ENCODE results near the gene ANKRD13B.

ANKRD13B gene

GRCh38 chr17:29581583-29582253 lies 11.2 kb upstream of the ANKRD13B start:
- DNase-seq (ENCODE audit: low read depth in 2 of 2, low spot score in 1 of 2): no peak

- DNase-seq (ENCODE audit: low read depth in 2 of 2, low spot score in 1 of 2): no peak
Measured at GRCh38 chr17:29582254-29582765, 10.6 kb upstream of the ANKRD13B start.

GRCh38 chr17:29582772-29583171 lies 10.2 kb upstream of the ANKRD13B start:
- DNase-seq (ENCODE audit: low read depth in 2 of 2, low spot score in 1 of 2): no peak

GRCh38 chr17:29583324-29584248 lies 9.3 kb upstream of the ANKRD13B start:
- no peak for DNase-seq (ENCODE audit: low read depth in 2 of 2, low spot score in 1 of 2)

- no peak for DNase-seq (ENCODE audit: low read depth in 2 of 2, low spot score in 1 of 2)
Measured at GRCh38 chr17:29584452-29585079, 8.4 kb upstream of the ANKRD13B start.

GRCh38 chr17:29585080-29585751 lies 7.7 kb upstream of the ANKRD13B start:
- no peak for DNase-seq (ENCODE audit: low read depth in 2 of 2, low spot score in 1 of 2)

GRCh38 chr17:29586676-29587469 lies 6.1 kb upstream of the ANKRD13B start:
- DNase-seq (ENCODE audit: low read depth in 2 of 2, low spot score in 1 of 2): no peak

- DNase-seq (ENCODE audit: low read depth in 2 of 2, low spot score in 1 of 2): no peak
Measured at GRCh38 chr17:29587591-29587990, 5.3 kb upstream of the ANKRD13B start.

- no peak for DNase-seq (ENCODE audit: low read depth in 2 of 2, low spot score in 1 of 2)
Measured at GRCh38 chr17:29588017-29588561, 4.8 kb upstream of the ANKRD13B start.

- DNase-seq (ENCODE audit: low read depth in 2 of 2, low spot score in 1 of 2): no peak
Measured at GRCh38 chr17:29588562-29589411, 4.1 kb upstream of the ANKRD13B start.

GRCh38 chr17:29589524-29590410 lies 3.2 kb upstream of the ANKRD13B start, which contains the start of gene GIT1:
Gene GIT1 (minus strand): TSS chr17:29589648. CDS start chr17:29589378, 270 bp downstream.
- DNase-seq (ENCODE audit: low read depth in 2 of 2, low spot score in 1 of 2): peak in 1 of 2 donors; percentile 71

GRCh38 chr17:29590411-29591145 lies 2.4 kb upstream of the ANKRD13B start:
- DNase-seq (ENCODE audit: low read depth in 2 of 2, low spot score in 1 of 2): no peak

- no peak for DNase-seq (ENCODE audit: low read depth in 2 of 2, low spot score in 1 of 2)
Measured at GRCh38 chr17:29591146-29591736, 1.7 kb upstream of the ANKRD13B start.

- peak in 1 of 2 donors; percentile 51 for DNase-seq (ENCODE audit: low read depth in 2 of 2, low spot score in 1 of 2)
Measured at GRCh38 chr17:29591737-29592608, 959 bp upstream of the ANKRD13B start.

- no peak for DNase-seq (ENCODE audit: low read depth in 2 of 2, low spot score in 1 of 2)
Measured at GRCh38 chr17:29593591-29594518, 923 bp downstream of the ANKRD13B start.
